H1 (cell line): ENCODE results near the gene RRAD. TPM values are rescaled to one million over a fixed set of nuclear protein-coding genes. Genes with fewer than 3 reads are reported as not detected.

Source experiments
- CTCF ChIA-PET: fragments of 300-600 bp; sonication (Branson Sonifier 250); formaldehyde crosslinking; loops from one replicate; lab custom pipeline; 2021; ENCODE audit not compliant: partially characterized antibody; lab: Charles Lee
- POLR2A ChIA-PET: fragments of 300-600 bp; sonication (Branson Sonifier 250); formaldehyde crosslinking; loops from one replicate; lab custom pipeline; 2021; ENCODE audit warnings: inconsistent platforms; ENCODE audit not compliant: partially characterized antibody; lab: Charles Lee
- DNase-seq, 2 experiments: peaks; one replicate each; pipeline versions ENCODE4 v3.0.0 to v3.0.0-alpha.2; 2010 to 2022; ENCODE audit warnings: low spot score in 2 of 2, low read depth in 1 of 2, mixed read lengths in 1 of 2
- FAIRE-seq: peaks from 2 replicates; lab custom pipeline; 2011; peaks lifted over from hg19 to GRCh38; lab: Jason Lieb, UNC
- H2AFZ ChIP-seq: 2 replicates; pipeline ENCODE4 v1.8.1; 2012; ENCODE audit warnings: low read length, inconsistent platforms
- H2AK5ac ChIP-seq: 2 replicates; pipeline ENCODE4 v1.6.1; 2013; ENCODE audit warnings: low read depth, low read length
- H2BK120ac ChIP-seq: replicated peaks from 2 replicates; pipeline ENCODE3; 2013; ENCODE audit warnings: low read depth, low read length, inconsistent platforms
- H2BK12ac ChIP-seq: 2 replicates; pipeline ENCODE4 v1.6.1; 2013; ENCODE audit warnings: low read depth, low read length
- H2BK15ac ChIP-seq: 2 replicates; pipeline ENCODE4 v1.6.1; 2013; ENCODE audit warnings: low read length
- H2BK20ac ChIP-seq: 2 replicates; pipeline ENCODE4 v1.6.1; 2013; ENCODE audit warnings: low read length
- H2BK5ac ChIP-seq: 2 replicates; pipeline ENCODE4 v1.6.1; 2013; ENCODE audit warnings: low read depth, low read length
- H3K14ac ChIP-seq: 2 replicates; pipeline ENCODE4 v1.6.1; 2013; ENCODE audit warnings: inconsistent platforms; ENCODE audit not compliant: insufficient read length
- H3K18ac ChIP-seq: 2 replicates; pipeline ENCODE4 v1.6.1; 2013; ENCODE audit warnings: low read length; ENCODE audit errors: extremely low read depth
- H3K23ac ChIP-seq: 2 replicates; pipeline ENCODE4 v1.6.1; 2013; ENCODE audit warnings: inconsistent platforms; ENCODE audit not compliant: insufficient read length
- H3K23me2 ChIP-seq: 2 replicates; pipeline ENCODE4 v1.6.1; 2013; ENCODE audit warnings: low read depth, low read length
- H3K27ac ChIP-seq: 2 replicates; pipeline ENCODE4 v1.6.1; 2011; ENCODE audit warnings: low read depth, low read length, inconsistent platforms
- H3K27me3 ChIP-seq, 4 experiments: replicated peaks in 1 of 4; 1 replicate in 1 of 4; 2 replicates in 3 of 4; pipeline versions ENCODE4 v1.6.1 to v1.8.1; 2011 to 2013; ENCODE audit warnings: low read length in 3 of 4, mild to moderate bottlenecking in 3 of 4, inconsistent platforms in 2 of 4, mixed read lengths in 2 of 4, moderate library complexity in 1 of 4; ENCODE audit not compliant: control insufficient read depth in 3 of 4, insufficient read depth in 3 of 4; ENCODE audit errors: extremely low read depth in 1 of 4
- H3K36me3 ChIP-seq, 4 experiments: 2 replicates each; pipeline versions ENCODE4 v1.6.1 to v1.8.1; 2011 to 2013; ENCODE audit warnings: mild to moderate bottlenecking in 4 of 4, low read length in 3 of 4, moderate library complexity in 2 of 4, control low read depth in 1 of 4, inconsistent platforms in 1 of 4; ENCODE audit not compliant: insufficient read depth in 4 of 4, control insufficient read depth in 2 of 4
- H3K4ac ChIP-seq: replicated peaks from 2 replicates; pipeline ENCODE3; 2013; ENCODE audit warnings: low read length, low read depth, mixed read lengths, inconsistent platforms; ENCODE audit not compliant: insufficient read length
- H3K4me1 ChIP-seq, 4 experiments: replicated peaks in 1 of 4; 1 replicate in 1 of 4; 2 replicates in 3 of 4; pipeline versions ENCODE4 v1.6.1 to v1.8.1; 2011 to 2013; ENCODE audit warnings: low read length in 3 of 4, inconsistent platforms in 2 of 4, mixed read lengths in 1 of 4; ENCODE audit not compliant: insufficient read depth in 4 of 4, control insufficient read depth in 3 of 4
- H3K4me2 ChIP-seq, 2 experiments: 2 replicates each; pipeline versions ENCODE4 v1.6.1 to v1.8.1; 2011 to 2013; ENCODE audit warnings: low read depth in 2 of 2, low read length in 2 of 2, control low read depth in 1 of 2, inconsistent platforms in 1 of 2, mild to moderate bottlenecking in 1 of 2; ENCODE audit not compliant: insufficient read depth in 1 of 2
- H3K4me3 ChIP-seq, 4 experiments: fragments of 200-600, 300-600 bp in 1 of 4; sonication (generic), shearing (Covaris generic), sonication (Bioruptor Twin) in 1 of 4; 2 replicates each; pipeline versions ENCODE4 v1.5.1 to v1.8.1; 2011 to 2016; ENCODE audit warnings: low read length in 4 of 4, low read depth in 3 of 4, control low read depth in 2 of 4, inconsistent platforms in 2 of 4, mild to moderate bottlenecking in 2 of 4, mixed read lengths in 1 of 4, moderate library complexity in 1 of 4; ENCODE audit not compliant: insufficient read depth in 2 of 4; ENCODE audit errors: extremely low read depth in 1 of 4
- H3K56ac ChIP-seq: replicated peaks from 2 replicates; pipeline ENCODE3; 2013; ENCODE audit warnings: low read depth, mild to moderate bottlenecking, mixed read lengths, low read length, inconsistent platforms; ENCODE audit not compliant: insufficient read length
- H3K79me1 ChIP-seq: 2 replicates; pipeline ENCODE4 v1.6.1; 2013; ENCODE audit warnings: low read depth, low read length, control low read depth
- H3K79me2 ChIP-seq, 2 experiments: 2 replicates each; pipeline versions ENCODE4 v1.6.1 to v1.8.1; 2012 to 2013; ENCODE audit warnings: low read length in 2 of 2, mild to moderate bottlenecking in 2 of 2, inconsistent platforms in 1 of 2; ENCODE audit not compliant: insufficient read depth in 2 of 2, control insufficient read depth in 1 of 2
- H3K9ac ChIP-seq, 4 experiments: replicated peaks in 1 of 4; 1 replicate in 1 of 4; 2 replicates in 3 of 4; pipeline versions ENCODE4 v1.6.1 to v1.8.1; 2011 to 2013; ENCODE audit warnings: low read depth in 3 of 4, low read length in 3 of 4, control low read depth in 2 of 4, mild to moderate bottlenecking in 2 of 4, moderate library complexity in 2 of 4, inconsistent platforms in 1 of 4; ENCODE audit errors: extremely low read depth in 1 of 4
- H3K9me3 ChIP-seq, 2 experiments: 2 replicates each; pipeline versions ENCODE4 v1.6.1 to v1.8.1; 2012 to 2013; ENCODE audit warnings: mild to moderate bottlenecking in 2 of 2, moderate library complexity in 2 of 2, control low read depth in 1 of 2, inconsistent platforms in 1 of 2, low read depth in 1 of 2, low read length in 1 of 2, mixed read lengths in 1 of 2; ENCODE audit not compliant: insufficient read depth in 2 of 2
- H4K20me1 ChIP-seq, 2 experiments: replicated peaks in 1 of 2; 2 replicates each; pipeline versions ENCODE3 to v1.8.1; 2011 to 2013; ENCODE audit warnings: inconsistent platforms in 2 of 2, low read length in 2 of 2, mild to moderate bottlenecking in 1 of 2; ENCODE audit not compliant: insufficient read depth in 2 of 2, control insufficient read depth in 1 of 2
- H4K5ac ChIP-seq: 2 replicates; pipeline ENCODE4 v1.6.1; 2013; ENCODE audit warnings: low read length, low read depth, mixed read lengths, inconsistent platforms; ENCODE audit not compliant: insufficient read length
- H4K8ac ChIP-seq: 2 replicates; pipeline ENCODE4 v1.8.0; 2013; ENCODE audit warnings: mild to moderate bottlenecking, moderate library complexity, low read length, inconsistent platforms; ENCODE audit not compliant: insufficient read depth; ENCODE audit errors: extremely low read depth
- H4K91ac ChIP-seq: replicated peaks from 2 replicates; pipeline ENCODE3; 2013; ENCODE audit warnings: low read length, mixed read lengths, inconsistent platforms; ENCODE audit not compliant: insufficient read length
- CEBPB ChIP-seq: IDR thresholded peaks from 2 replicates; pipeline ENCODE4 v1.6.1; 2012; ENCODE audit warnings: low read depth, low read length
- E2F6 ChIP-seq: IDR thresholded peaks from 2 replicates; pipeline ENCODE4 v1.6.1; 2012; ENCODE audit warnings: inconsistent platforms
- EGR1 ChIP-seq: IDR thresholded peaks from 2 replicates; pipeline ENCODE4 v1.6.1; 2011; ENCODE audit warnings: low read depth, low read length, borderline replicate concordance
- NRF1 ChIP-seq: IDR thresholded peaks from 2 replicates; pipeline ENCODE4 v1.6.1; 2011; ENCODE audit warnings: mild to moderate bottlenecking, low read depth, low read length, improper control_type of control experiment
- POLR2AphosphoS5 ChIP-seq: IDR thresholded peaks from 2 replicates; pipeline ENCODE4 v1.6.1; 2011; ENCODE audit warnings: low read depth, low read length
- RFX5 ChIP-seq: IDR thresholded peaks from 2 replicates; pipeline ENCODE4 v1.6.1; 2011; ENCODE audit warnings: low read depth, low read length, improper control_type of control experiment, borderline replicate concordance
- RXRA ChIP-seq: IDR thresholded peaks from 2 replicates; pipeline ENCODE4 v1.6.1; 2011; ENCODE audit warnings: low read depth, mild to moderate bottlenecking, low read length, moderate library complexity; ENCODE audit not compliant: insufficient read depth
- TAF1 ChIP-seq: IDR thresholded peaks from 2 replicates; pipeline ENCODE4 v1.6.1; 2011; ENCODE audit warnings: mild to moderate bottlenecking, low read depth, low read length
- USF2 ChIP-seq: IDR thresholded peaks from 2 replicates; pipeline ENCODE4 v1.6.1; 2011; ENCODE audit warnings: low read length, improper control_type of control experiment
- ZNF274 ChIP-seq: IDR thresholded peaks from 2 replicates; pipeline ENCODE4 v1.7.0; 2012; ENCODE audit warnings: low read length, borderline replicate concordance; ENCODE audit errors: extremely low read depth
- WGBS, 2 experiments: shearing (Covaris generic) in 1 of 2; methylation state at CpG; one replicate each; pipeline versions ENCODE4 v1.1.6 to v1.1.7; 2013 to 2015; ENCODE audit warnings: low lambda C conversion rate in 2 of 2, mixed read lengths in 2 of 2, inconsistent platforms in 1 of 2, low coverage in 1 of 2, missing lambda C conversion rate in 1 of 2; ENCODE audit not compliant: insufficient replicate concordance in 2 of 2, insufficient coverage in 1 of 2, insufficient read length in 1 of 2; ENCODE audit errors: extremely low coverage in 1 of 2, missing lambda C conversion rate in 1 of 2; 5-methylcytosine and 5-hydroxymethylcytosine counted together
- polyA plus RNA-seq, 7 experiments: library from polyadenylated mRNA; depleted of rRNA in 3 of 7; stranded (reverse) in 5 of 7; unstranded in 2 of 7; fragments of >200 nt in 5 of 7; fragments of 200-250 nt in 2 of 7; gene quantifications; 1 replicate in 5 of 7; 2 replicates in 1 of 7; 4 replicates in 1 of 7; pipeline versions ENCODE4 v1.2.1 to v1.2.3, GENCODE V29; 2011 to 2013; ENCODE audit warnings: missing spikeins in 2 of 7, mixed read lengths in 2 of 7
- total RNA-seq: library from RNA; stranded (reverse); fragmentation: NEBNext Ultra II Directional; extraction: Animal tissue kit (Norgen Biotek cat#: 25700); gene quantifications from 2 replicates; pipeline ENCODE4 v1.2.1, GENCODE V29; 2021

Gene RRAD
- total and polyA plus RNA-seq, 2 of the 8 experiments (the other 6 are each of a cell fraction or from before 2014, with no cell fraction given), result 0.17 TPM; not detected in 1

- Histone ChIP-seq H3K14ac (no peak overlapping the region), H3K18ac (no peak overlapping the region), H3K23ac (no peak overlapping the region), H3K56ac (no peak overlapping the region), H2BK15ac (no peak overlapping the region), H3K79me1 (peaks cover 2% of the 10 kb centered on the region; the same call in 1 of the 2 replicates), H3K4me3 (no peak overlapping the region), H4K8ac (no peak overlapping the region), H2BK20ac (no peak overlapping the region), H3K27ac (no peak overlapping the region), H2BK120ac (no peak overlapping the region), H4K20me1 (peaks cover 0 to 4% of the 10 kb centered on the region in 2 experiments), H3K4me2 (no peak overlapping the region), H3K23me2 (no peaks in the 10 kb centered on the region; the same call in 1 of the 2 replicates), H2BK5ac (no peak overlapping the region), H3K36me3 (no peaks in the 10 kb centered on the region), H3K27me3 (peaks cover 4 to 19% (median 14%) of the 10 kb centered on the region in 4 experiments; a peak in 6 of 7 replicates), H2BK12ac (no peak overlapping the region), H3K79me2 (no peaks in the 10 kb centered on the region), H3K4me1 (no peaks in the 10 kb centered on the region; a peak in 1 of 7 replicates), H4K5ac (no peak overlapping the region), H3K9me3 (no peaks in the 10 kb centered on the region), H4K91ac (no peak overlapping the region), H2AK5ac (no peak overlapping the region), H3K4ac (no peak overlapping the region), H3K9ac (no peak overlapping the region; a peak in 1 of 7 replicates), H2AFZ (no peak overlapping the region)
- no peak for FAIRE-seq
- ChIA-PET CTCF (interaction anchor here (0.8 to 42.0 kb wide), 7 partner anchors 4 to 168 kb away, joined by 3 to 1009 read pairs (median 5); partner anchors contain the start of genes CDH16, CES3, DYNC1LI2 and PDP2), POLR2A (interaction anchor here (1.2 to 1.7 kb wide), 5 partner anchors 14 to 40 kb away, joined by 3 to 5 read pairs (median 3); partner anchors contain the start of gene PDP2)
- WGBS, 2 experiments, result 87% methylated on average over 5 of the region's 5 CpGs; no CpG with 5 or more reads in 1 of the 2 experiments
- no peak for DNase-seq
- TF ChIP-seq USF2 (no peak), TAF1 (no peak), RFX5 (no peak), EGR1 (no peak), RXRA (no peak), E2F6 (no peak), POLR2AphosphoS5 (no peak), NRF1 (no peak), CEBPB (no peak), ZNF274 (no peak)
These were observed 5.6 kb downstream of the RRAD start for GRCh38 chr16:66919569-66920298.
